H1 (cell line): Measurements from ENCODE around the gene ANKH. TPM values are rescaled to one million over a fixed set of nuclear protein-coding genes. Genes with fewer than 3 reads are reported as not detected.

Experiments used
- CTCF ChIA-PET: fragments of 300-600 bp; sonication (Branson Sonifier 250); formaldehyde crosslinking; loops from one replicate; lab custom pipeline; 2021; ENCODE audit not compliant: partially characterized antibody; lab: Charles Lee
- POLR2A ChIA-PET: fragments of 300-600 bp; sonication (Branson Sonifier 250); formaldehyde crosslinking; loops from one replicate; lab custom pipeline; 2021; ENCODE audit warnings: inconsistent platforms; ENCODE audit not compliant: partially characterized antibody; lab: Charles Lee
- DNase-seq, 2 experiments: peaks; one replicate each; pipeline versions ENCODE4 v3.0.0 to v3.0.0-alpha.2; 2010 to 2022; ENCODE audit warnings: low spot score in 2 of 2, low read depth in 1 of 2, mixed read lengths in 1 of 2
- FAIRE-seq: peaks from 2 replicates; lab custom pipeline; 2011; peaks lifted over from hg19 to GRCh38; lab: Jason Lieb, UNC
- H2AFZ ChIP-seq: 2 replicates; pipeline ENCODE4 v1.8.1; 2012; ENCODE audit warnings: low read length, inconsistent platforms
- H2AK5ac ChIP-seq: 2 replicates; pipeline ENCODE4 v1.6.1; 2013; ENCODE audit warnings: low read depth, low read length
- H2BK120ac ChIP-seq: replicated peaks from 2 replicates; pipeline ENCODE3; 2013; ENCODE audit warnings: low read depth, low read length, inconsistent platforms
- H2BK12ac ChIP-seq: 2 replicates; pipeline ENCODE4 v1.6.1; 2013; ENCODE audit warnings: low read depth, low read length
- H2BK15ac ChIP-seq: 2 replicates; pipeline ENCODE4 v1.6.1; 2013; ENCODE audit warnings: low read length
- H2BK20ac ChIP-seq: 2 replicates; pipeline ENCODE4 v1.6.1; 2013; ENCODE audit warnings: low read length
- H2BK5ac ChIP-seq: 2 replicates; pipeline ENCODE4 v1.6.1; 2013; ENCODE audit warnings: low read depth, low read length
- H3K14ac ChIP-seq: 2 replicates; pipeline ENCODE4 v1.6.1; 2013; ENCODE audit warnings: inconsistent platforms; ENCODE audit not compliant: insufficient read length
- H3K18ac ChIP-seq: 2 replicates; pipeline ENCODE4 v1.6.1; 2013; ENCODE audit warnings: low read length; ENCODE audit errors: extremely low read depth
- H3K23ac ChIP-seq: 2 replicates; pipeline ENCODE4 v1.6.1; 2013; ENCODE audit warnings: inconsistent platforms; ENCODE audit not compliant: insufficient read length
- H3K23me2 ChIP-seq: 2 replicates; pipeline ENCODE4 v1.6.1; 2013; ENCODE audit warnings: low read depth, low read length
- H3K27ac ChIP-seq: 2 replicates; pipeline ENCODE4 v1.6.1; 2011; ENCODE audit warnings: low read depth, low read length, inconsistent platforms
- H3K27me3 ChIP-seq, 4 experiments: replicated peaks in 1 of 4; 1 replicate in 1 of 4; 2 replicates in 3 of 4; pipeline versions ENCODE4 v1.6.1 to v1.8.1; 2011 to 2013; ENCODE audit warnings: low read length in 3 of 4, mild to moderate bottlenecking in 3 of 4, inconsistent platforms in 2 of 4, mixed read lengths in 2 of 4, moderate library complexity in 1 of 4; ENCODE audit not compliant: control insufficient read depth in 3 of 4, insufficient read depth in 3 of 4; ENCODE audit errors: extremely low read depth in 1 of 4
- H3K36me3 ChIP-seq, 4 experiments: 2 replicates each; pipeline versions ENCODE4 v1.6.1 to v1.8.1; 2011 to 2013; ENCODE audit warnings: mild to moderate bottlenecking in 4 of 4, low read length in 3 of 4, moderate library complexity in 2 of 4, control low read depth in 1 of 4, inconsistent platforms in 1 of 4; ENCODE audit not compliant: insufficient read depth in 4 of 4, control insufficient read depth in 2 of 4
- H3K4ac ChIP-seq: replicated peaks from 2 replicates; pipeline ENCODE3; 2013; ENCODE audit warnings: low read length, low read depth, mixed read lengths, inconsistent platforms; ENCODE audit not compliant: insufficient read length
- H3K4me1 ChIP-seq, 4 experiments: replicated peaks in 1 of 4; 1 replicate in 1 of 4; 2 replicates in 3 of 4; pipeline versions ENCODE4 v1.6.1 to v1.8.1; 2011 to 2013; ENCODE audit warnings: low read length in 3 of 4, inconsistent platforms in 2 of 4, mixed read lengths in 1 of 4; ENCODE audit not compliant: insufficient read depth in 4 of 4, control insufficient read depth in 3 of 4
- H3K4me2 ChIP-seq, 2 experiments: 2 replicates each; pipeline versions ENCODE4 v1.6.1 to v1.8.1; 2011 to 2013; ENCODE audit warnings: low read depth in 2 of 2, low read length in 2 of 2, control low read depth in 1 of 2, inconsistent platforms in 1 of 2, mild to moderate bottlenecking in 1 of 2; ENCODE audit not compliant: insufficient read depth in 1 of 2
- H3K4me3 ChIP-seq, 4 experiments: fragments of 200-600, 300-600 bp in 1 of 4; sonication (generic), shearing (Covaris generic), sonication (Bioruptor Twin) in 1 of 4; 2 replicates each; pipeline versions ENCODE4 v1.5.1 to v1.8.1; 2011 to 2016; ENCODE audit warnings: low read length in 4 of 4, low read depth in 3 of 4, control low read depth in 2 of 4, inconsistent platforms in 2 of 4, mild to moderate bottlenecking in 2 of 4, mixed read lengths in 1 of 4, moderate library complexity in 1 of 4; ENCODE audit not compliant: insufficient read depth in 2 of 4; ENCODE audit errors: extremely low read depth in 1 of 4
- H3K56ac ChIP-seq: replicated peaks from 2 replicates; pipeline ENCODE3; 2013; ENCODE audit warnings: low read depth, mild to moderate bottlenecking, mixed read lengths, low read length, inconsistent platforms; ENCODE audit not compliant: insufficient read length
- H3K79me1 ChIP-seq: 2 replicates; pipeline ENCODE4 v1.6.1; 2013; ENCODE audit warnings: low read depth, low read length, control low read depth
- H3K79me2 ChIP-seq, 2 experiments: 2 replicates each; pipeline versions ENCODE4 v1.6.1 to v1.8.1; 2012 to 2013; ENCODE audit warnings: low read length in 2 of 2, mild to moderate bottlenecking in 2 of 2, inconsistent platforms in 1 of 2; ENCODE audit not compliant: insufficient read depth in 2 of 2, control insufficient read depth in 1 of 2
- H3K9ac ChIP-seq, 4 experiments: replicated peaks in 1 of 4; 1 replicate in 1 of 4; 2 replicates in 3 of 4; pipeline versions ENCODE4 v1.6.1 to v1.8.1; 2011 to 2013; ENCODE audit warnings: low read depth in 3 of 4, low read length in 3 of 4, control low read depth in 2 of 4, mild to moderate bottlenecking in 2 of 4, moderate library complexity in 2 of 4, inconsistent platforms in 1 of 4; ENCODE audit errors: extremely low read depth in 1 of 4
- H3K9me3 ChIP-seq, 2 experiments: 2 replicates each; pipeline versions ENCODE4 v1.6.1 to v1.8.1; 2012 to 2013; ENCODE audit warnings: mild to moderate bottlenecking in 2 of 2, moderate library complexity in 2 of 2, control low read depth in 1 of 2, inconsistent platforms in 1 of 2, low read depth in 1 of 2, low read length in 1 of 2, mixed read lengths in 1 of 2; ENCODE audit not compliant: insufficient read depth in 2 of 2
- H4K20me1 ChIP-seq, 2 experiments: replicated peaks in 1 of 2; 2 replicates each; pipeline versions ENCODE3 to v1.8.1; 2011 to 2013; ENCODE audit warnings: inconsistent platforms in 2 of 2, low read length in 2 of 2, mild to moderate bottlenecking in 1 of 2; ENCODE audit not compliant: insufficient read depth in 2 of 2, control insufficient read depth in 1 of 2
- H4K5ac ChIP-seq: 2 replicates; pipeline ENCODE4 v1.6.1; 2013; ENCODE audit warnings: low read length, low read depth, mixed read lengths, inconsistent platforms; ENCODE audit not compliant: insufficient read length
- H4K8ac ChIP-seq: 2 replicates; pipeline ENCODE4 v1.8.0; 2013; ENCODE audit warnings: mild to moderate bottlenecking, moderate library complexity, low read length, inconsistent platforms; ENCODE audit not compliant: insufficient read depth; ENCODE audit errors: extremely low read depth
- H4K91ac ChIP-seq: replicated peaks from 2 replicates; pipeline ENCODE3; 2013; ENCODE audit warnings: low read length, mixed read lengths, inconsistent platforms; ENCODE audit not compliant: insufficient read length
- BACH1 ChIP-seq: IDR thresholded peaks from 2 replicates; pipeline ENCODE4 v1.6.1; 2012; ENCODE audit warnings: low read length, improper control_type of control experiment
- CREB1 ChIP-seq: IDR thresholded peaks from 2 replicates; pipeline ENCODE4 v1.6.1; 2012; ENCODE audit warnings: inconsistent platforms
- CTBP2 ChIP-seq: IDR thresholded peaks from 2 replicates; pipeline ENCODE4 v1.7.0; 2011; ENCODE audit warnings: borderline replicate concordance, mild to moderate bottlenecking, moderate library complexity, mixed read lengths, low read length; ENCODE audit not compliant: insufficient read depth, insufficient read length
- HDAC2 ChIP-seq, 2 experiments: fragments of 300-600 bp in 1 of 2; sonication (generic) in 1 of 2; IDR thresholded peaks; 2 replicates each; pipeline ENCODE4 v1.6.1; 2011 to 2012; ENCODE audit warnings: low read depth in 2 of 2, low read length in 2 of 2, mild to moderate bottlenecking in 2 of 2, moderate library complexity in 2 of 2, borderline replicate concordance in 1 of 2, inconsistent platforms in 1 of 2
- NANOG ChIP-seq: IDR thresholded peaks from 2 replicates; pipeline ENCODE4 v1.6.1; 2011; ENCODE audit warnings: low read length, low read depth, mild to moderate bottlenecking, inconsistent platforms; ENCODE audit not compliant: insufficient read depth, poor library complexity, severe bottlenecking
- POU5F1 ChIP-seq: IDR thresholded peaks from 2 replicates; pipeline ENCODE4 v1.6.1; 2011; ENCODE audit warnings: low read depth, mild to moderate bottlenecking, low read length, moderate library complexity
- RAD21 ChIP-seq, 2 experiments: IDR thresholded peaks in 1 of 2; conservative IDR thresholded peaks in 1 of 2; 2 replicates each; pipeline ENCODE4 v1.6.1; 2011; ENCODE audit warnings: low read depth in 2 of 2, low read length in 2 of 2, improper control_type of control experiment in 1 of 2, inconsistent platforms in 1 of 2, mild to moderate bottlenecking in 1 of 2, moderate library complexity in 1 of 2
- RXRA ChIP-seq: IDR thresholded peaks from 2 replicates; pipeline ENCODE4 v1.6.1; 2011; ENCODE audit warnings: low read depth, mild to moderate bottlenecking, low read length, moderate library complexity; ENCODE audit not compliant: insufficient read depth
- SP1 ChIP-seq: IDR thresholded peaks from 2 replicates; pipeline ENCODE4 v1.6.1; 2011; ENCODE audit warnings: low read depth, low read length
- TCF12 ChIP-seq: IDR thresholded peaks from 2 replicates; pipeline ENCODE4 v1.6.1; 2011; ENCODE audit warnings: low read depth, mild to moderate bottlenecking, low read length
- WGBS, 2 experiments: shearing (Covaris generic) in 1 of 2; methylation state at CpG; one replicate each; pipeline versions ENCODE4 v1.1.6 to v1.1.7; 2013 to 2015; ENCODE audit warnings: low lambda C conversion rate in 2 of 2, mixed read lengths in 2 of 2, inconsistent platforms in 1 of 2, low coverage in 1 of 2, missing lambda C conversion rate in 1 of 2; ENCODE audit not compliant: insufficient replicate concordance in 2 of 2, insufficient coverage in 1 of 2, insufficient read length in 1 of 2; ENCODE audit errors: extremely low coverage in 1 of 2, missing lambda C conversion rate in 1 of 2; 5-methylcytosine and 5-hydroxymethylcytosine counted together
- polyA plus RNA-seq, 7 experiments: library from polyadenylated mRNA; depleted of rRNA in 3 of 7; stranded (reverse) in 5 of 7; unstranded in 2 of 7; fragments of >200 nt in 5 of 7; fragments of 200-250 nt in 2 of 7; gene quantifications; 1 replicate in 5 of 7; 2 replicates in 1 of 7; 4 replicates in 1 of 7; pipeline versions ENCODE4 v1.2.1 to v1.2.3, GENCODE V29; 2011 to 2013; ENCODE audit warnings: missing spikeins in 2 of 7, mixed read lengths in 2 of 7
- total RNA-seq: library from RNA; stranded (reverse); fragmentation: NEBNext Ultra II Directional; extraction: Animal tissue kit (Norgen Biotek cat#: 25700); gene quantifications from 2 replicates; pipeline ENCODE4 v1.2.1, GENCODE V29; 2021
- TF ChIP-seq, protein P1 (sequence below): IDR thresholded peaks from 2 replicates; pipeline ENCODE4 v1.6.1; 2012; ENCODE audit warnings: inconsistent platforms

Gene ANKH
- total and polyA plus RNA-seq, 2 of the 8 experiments (the other 6 are each of a cell fraction or from before 2014, with no cell fraction given) = 5.3 to 13.0 TPM

DNA sequence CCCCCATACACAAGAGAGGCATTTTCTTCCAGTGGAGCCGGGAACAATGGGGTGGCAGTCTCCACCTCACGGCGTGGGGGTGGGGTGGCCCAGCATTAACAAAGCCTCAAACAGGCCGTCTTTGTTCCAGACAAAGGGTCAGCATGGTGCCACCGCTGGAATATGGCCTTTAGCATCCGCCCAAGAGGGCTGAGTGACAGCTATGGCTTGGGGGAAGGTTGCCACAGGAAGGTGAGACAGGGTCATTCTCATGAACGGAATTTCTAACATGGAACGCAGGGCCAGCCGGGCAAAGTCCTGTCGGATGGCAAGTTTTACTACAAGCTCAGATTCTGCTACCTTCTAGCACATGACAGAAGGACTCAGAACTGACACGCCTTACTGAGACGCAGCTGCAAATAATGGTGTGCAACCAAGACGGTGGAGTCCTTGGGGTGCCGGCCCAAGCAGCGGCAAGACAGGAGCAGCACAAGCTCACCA is 143.1 kb downstream of the ANKH start:
- peak; percentile 83 to 85 for DNase-seq
- Histone ChIP-seq H4K5ac (no peak overlapping the region), H3K9ac (peak overlapping the region in 1 of 4 experiments; percentile 29; a peak in 1 of 7 replicates), H3K9me3 (no peaks in the 10 kb centered on the region), H2BK15ac (no peak overlapping the region), H3K4me2 (peak overlapping the region; percentile 56 to 81), H3K27ac (0 out of 2 replicates have a peak overlapping the region, but pooled peaks have one; percentile 37), H3K18ac (peak overlapping the region; percentile 95), H3K79me2 (no peaks in the 10 kb centered on the region), H4K8ac (no peak overlapping the region), H3K23ac (no peak overlapping the region), H4K20me1 (no peaks in the 10 kb centered on the region), H2AFZ (peak overlapping the region; percentile 18; the same call in 1 of the 2 replicates), H3K27me3 (0 out of 7 replicates have a peak, but pooled peaks cover 0 to 2% (median 0%) of the 10 kb centered on the region in 4 experiments), H3K14ac (no peak overlapping the region), H3K79me1 (no peaks in the 10 kb centered on the region), H3K23me2 (0 out of 2 replicates have a peak, but pooled peaks cover 3% of the 10 kb centered on the region), H2BK120ac (no peak overlapping the region), H3K4ac (no peak overlapping the region), H3K4me1 (peaks cover 8 to 22% (median 17%) of the 10 kb centered on the region in 4 experiments), H2BK5ac (peak overlapping the region; percentile 79), H2BK20ac (peak overlapping the region; percentile 27), H3K36me3 (no peaks in the 10 kb centered on the region), H2AK5ac (peak overlapping the region; percentile 29), H4K91ac (peak overlapping the region; percentile 45), H3K4me3 (peak overlapping the region in 3 of 4 experiments; percentile 12 to 34 (median 34); a peak in 3 of 8 replicates), H3K56ac (no peak overlapping the region), H2BK12ac (peak overlapping the region; percentile 77)
- ChIA-PET POLR2A (interaction anchor here (0.7 to 1.7 kb wide), 4 partner anchors 9 to 144 kb away, joined by 3 to 5 read pairs (median 3); no protein-coding TSS in a partner anchor), CTCF (interaction anchor here (0.6 to 5.3 kb wide), 34 partner anchors 9 to 1267 kb away, joined by 3 to 93 read pairs (median 4); partner anchors contain the start of gene ANKH)
- FAIRE-seq = peak; percentile 86
- 22% methylated on average over 15 of the region's 15 CpGs; no CpG with 5 or more reads in 1 of the 2 experiments for WGBS, 2 experiments
- TF ChIP-seq SP1 = peak; percentile 89
- peak; percentile 28; the same call in 1 of the 2 replicates for TF ChIP-seq CREB1
- TF ChIP-seq, protein P1, sequence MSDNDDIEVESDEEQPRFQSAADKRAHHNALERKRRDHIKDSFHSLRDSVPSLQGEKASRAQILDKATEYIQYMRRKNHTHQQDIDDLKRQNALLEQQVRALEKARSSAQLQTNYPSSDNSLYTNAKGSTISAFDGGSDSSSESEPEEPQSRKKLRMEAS = peak; percentile 37; the same call in 1 of the 2 replicates
- peak; percentile 72 for TF ChIP-seq NANOG
- no peak for TF ChIP-seq BACH1
- peak in 1 of 2 experiments; percentile 95; a peak in 1 of 4 replicates for TF ChIP-seq HDAC2 (IDR thresholded peaks at IDR 0.05; ENCODE audit: borderline replicate concordance in 1 of 2, low read depth in 2 of 2, low read length in 2 of 2)
- TF ChIP-seq POU5F1 = no peak
- peak in 1 of 2 experiments; percentile 18; a peak in 2 of 4 replicates for TF ChIP-seq RAD21 (IDR thresholded peaks at IDR 0.05 in 1 of 2, conservative IDR thresholded peaks at IDR 0.05 in 1 of 2; ENCODE audit: low read depth in 2 of 2, low read length in 2 of 2)
- peak; percentile 65; the same call in 1 of the 2 replicates for TF ChIP-seq TCF12
- TF ChIP-seq RXRA = peak; percentile 64; the same call in 1 of the 2 replicates
- TF ChIP-seq CTBP2 = peak; percentile 86
